ENCODE results near the gene PVR.
"Not testable (repeated sequence)": the region's sequence is repeated elsewhere in the genome, so short reads cannot be mapped to it uniquely, and the experiment has no call there.

Gene PVR

DNA sequence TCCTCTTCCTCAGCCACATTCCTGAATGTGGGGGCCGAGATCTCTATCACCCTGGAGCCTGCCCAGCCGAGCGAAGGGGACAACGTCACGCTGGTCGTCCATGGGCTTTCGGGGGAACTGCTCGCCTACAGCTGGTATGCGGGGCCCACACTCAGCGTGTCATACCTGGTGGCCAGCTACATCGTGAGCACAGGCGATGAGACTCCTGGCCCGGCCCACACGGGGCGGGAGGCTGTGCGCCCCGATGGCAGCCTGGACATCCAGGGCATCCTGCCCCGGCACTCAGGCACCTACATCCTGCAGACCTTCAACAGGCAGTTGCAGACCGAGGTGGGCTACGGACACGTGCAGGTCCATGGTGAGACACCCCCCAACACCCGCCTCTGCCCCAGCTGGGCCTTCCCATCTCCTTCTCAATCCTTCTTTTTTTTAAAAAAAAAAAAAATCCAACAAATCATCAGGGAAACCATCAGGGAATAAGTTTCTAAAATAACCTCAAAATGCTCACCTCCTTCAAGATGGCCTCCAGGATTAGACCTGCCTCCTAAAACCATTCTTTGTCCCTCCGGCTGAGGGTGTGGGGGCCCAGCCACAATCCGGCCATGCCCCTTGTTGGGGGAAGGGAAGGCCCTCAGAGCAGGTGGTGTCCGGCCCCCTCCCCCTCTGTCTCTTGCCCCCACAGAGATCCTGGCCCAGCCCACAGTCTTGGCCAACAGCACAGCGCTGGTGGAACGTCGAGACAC lies 59.8 kb downstream of the PVR start:
- no peak for DNase-seq

- DNase-seq: no peak
Observed at GRCh38 chr19:44704982-44705381, 61.3 kb downstream of the PVR start.

DNA sequence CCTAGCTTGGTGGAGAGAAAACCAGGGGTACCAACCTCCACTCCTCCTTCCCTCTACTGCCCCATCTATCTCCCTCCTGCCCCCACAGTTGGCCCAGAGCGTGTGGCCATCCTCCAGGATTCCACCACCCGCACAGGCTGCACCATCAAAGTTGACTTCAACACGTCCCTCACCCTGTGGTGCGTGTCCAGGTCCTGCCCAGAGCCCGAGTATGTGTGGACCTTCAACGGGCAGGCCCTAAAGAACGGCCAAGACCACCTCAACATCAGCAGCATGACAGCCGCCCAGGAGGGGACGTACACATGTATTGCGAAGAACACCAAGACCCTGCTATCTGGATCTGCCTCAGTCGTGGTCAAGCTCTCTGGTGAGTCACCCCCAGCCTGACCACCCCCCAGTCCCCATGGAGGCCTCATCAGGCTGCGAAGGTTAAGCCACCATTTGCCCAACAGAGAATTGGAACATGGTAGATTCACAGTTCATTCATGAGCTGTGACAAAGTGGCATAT lies 61.8 kb downstream of the PVR start:
- DNase-seq: no peak

DNA sequence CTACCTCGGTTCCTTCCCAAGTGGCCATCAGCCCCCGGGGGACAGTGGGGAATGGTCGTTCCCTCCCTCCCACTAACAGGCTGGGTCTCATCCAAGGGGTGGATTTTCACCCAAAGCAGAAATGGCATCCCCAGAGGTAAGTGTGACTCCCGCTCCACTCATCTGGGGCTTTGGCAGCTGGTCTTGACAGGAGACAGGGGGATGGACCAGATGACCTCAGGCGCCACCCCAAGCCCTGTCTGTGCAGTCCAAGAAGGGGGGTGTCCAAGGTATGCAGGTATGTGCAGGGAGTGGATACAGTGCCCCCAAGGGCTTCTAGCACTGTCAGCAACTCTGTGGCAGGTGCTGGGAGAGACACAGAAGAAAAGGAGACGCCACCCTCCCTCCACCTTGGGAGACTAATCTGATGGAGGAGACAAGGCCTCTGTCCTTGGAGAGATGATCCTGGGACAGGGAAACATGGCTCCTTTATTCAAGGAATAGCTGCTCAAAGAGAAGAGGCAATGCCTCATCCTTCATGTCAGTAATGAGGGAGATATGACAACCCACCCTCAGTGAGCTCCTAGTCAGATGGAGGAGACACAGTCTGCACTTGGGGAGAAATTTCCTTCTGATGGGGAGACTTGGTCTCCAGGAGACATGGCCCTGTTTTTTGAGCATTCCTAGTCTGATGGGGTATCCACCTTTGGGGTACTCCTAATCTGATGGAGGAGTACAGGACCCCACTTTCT lies 63.0 kb downstream of the PVR start:
- no peak for DNase-seq

DNA sequence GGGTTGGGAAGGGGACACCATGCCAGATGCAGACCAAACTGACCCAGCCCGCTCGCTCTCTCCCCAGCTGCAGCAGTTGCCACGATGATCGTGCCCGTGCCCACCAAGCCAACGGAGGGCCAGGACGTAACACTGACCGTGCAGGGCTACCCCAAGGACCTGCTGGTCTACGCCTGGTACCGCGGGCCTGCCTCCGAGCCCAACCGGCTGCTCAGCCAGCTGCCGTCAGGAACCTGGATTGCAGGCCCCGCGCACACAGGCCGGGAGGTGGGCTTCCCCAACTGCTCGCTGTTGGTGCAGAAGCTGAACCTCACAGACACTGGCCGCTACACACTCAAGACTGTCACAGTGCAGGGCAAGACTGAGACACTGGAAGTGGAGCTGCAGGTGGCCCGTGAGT lies 64.1 kb downstream of the PVR start:
- no peak for DNase-seq

DNA sequence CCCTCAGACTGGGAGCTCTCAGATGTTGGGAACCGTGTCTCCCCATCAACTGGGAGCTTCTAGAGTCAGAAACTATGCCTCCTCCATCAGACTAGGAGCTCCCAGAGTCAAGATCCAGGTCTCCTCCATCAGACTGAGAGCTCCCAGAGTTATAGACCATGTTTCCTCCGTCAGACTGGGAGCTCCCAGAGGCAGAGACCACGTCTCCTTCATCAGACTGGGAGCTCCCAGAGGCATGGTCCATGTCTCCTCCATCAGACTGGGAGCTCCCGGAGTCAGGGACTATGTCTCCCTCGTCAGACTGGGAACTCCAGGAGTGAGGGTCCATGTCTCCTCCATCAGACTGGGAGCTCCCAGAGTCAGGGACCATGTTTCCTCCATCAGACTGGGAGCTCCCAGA lies 65.2 kb downstream of the PVR start:
- no peak for DNase-seq

DNA sequence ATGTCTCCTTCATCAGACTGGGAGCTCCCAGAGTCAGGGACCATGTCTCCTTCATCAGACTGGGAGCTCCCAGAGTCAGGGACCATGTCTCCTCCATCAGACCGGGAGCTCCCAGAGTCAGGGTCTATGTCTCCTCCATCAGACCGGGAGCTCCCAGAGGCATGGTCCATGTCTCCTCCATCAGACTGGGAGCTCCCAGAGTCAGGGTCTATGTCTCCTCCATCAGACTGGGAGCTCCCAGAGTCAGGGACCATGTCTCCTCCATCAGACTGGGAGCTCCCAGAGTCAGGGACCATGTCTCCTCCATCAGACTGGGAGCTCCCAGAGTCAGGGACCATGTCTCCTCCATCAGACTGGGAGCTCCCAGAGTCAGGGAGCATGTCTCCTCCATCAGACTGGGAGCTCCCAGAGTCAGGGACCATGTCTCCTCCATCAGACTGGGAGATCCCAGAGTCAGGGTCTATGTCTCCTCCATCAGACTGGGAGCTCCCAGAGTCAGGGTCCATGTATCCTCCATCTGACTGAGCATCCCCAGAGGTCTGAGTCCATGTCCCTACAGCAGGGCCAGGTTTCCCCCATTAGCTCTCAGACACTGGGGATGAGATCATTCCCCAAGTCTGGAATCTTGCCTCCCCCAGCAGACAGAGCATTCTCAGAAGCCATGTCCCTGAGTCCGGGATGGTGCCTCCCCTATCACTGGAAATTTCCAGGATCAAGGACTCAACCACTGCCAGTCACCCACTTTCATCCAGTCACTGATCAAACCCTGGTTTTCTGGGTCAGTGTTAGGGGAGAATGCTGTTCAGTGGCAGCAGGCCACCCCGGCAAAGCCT lies 65.9 kb downstream of the PVR start:
- not testable (repeated sequence) for DNase-seq

DNA sequence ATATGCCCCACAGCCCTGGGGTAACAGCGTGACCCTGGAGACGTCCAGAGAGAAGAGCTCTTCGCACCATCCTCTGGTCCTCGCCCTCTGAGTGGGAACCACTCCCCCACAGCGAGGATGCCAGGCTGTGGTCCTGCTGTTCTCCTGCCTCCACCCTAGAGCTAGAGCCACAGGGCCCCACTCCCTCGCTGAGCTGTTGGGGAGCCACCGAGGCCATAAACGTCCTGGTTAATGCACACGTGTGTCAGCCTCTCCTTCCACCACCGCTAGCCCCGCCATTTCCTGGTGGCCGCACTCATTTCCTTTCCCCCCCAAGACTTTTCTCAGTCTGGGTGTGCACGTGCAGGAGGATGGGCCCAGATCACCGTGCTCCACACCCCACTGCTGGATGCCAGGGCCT lies 66.8 kb downstream of the PVR start:
- DNase-seq: no peak

- no peak for DNase-seq
Observed at GRCh38 chr19:44712864-44713515, 69.3 kb downstream of the PVR start.

All from stimulated activated CD4-positive, alpha-beta T cell treated with anti-CD3 and anti-CD28 coated beads, Interleukin-1b, Interleukin-23, amount 100 ng/mL, for 48 hours (primary cell).